HEK293 (cell line): ENCODE results near the gene COA8.

Experiments
- BCL11A ChIP-seq: fragments of 450-650 bp; formaldehyde crosslinking; IDR thresholded peaks from 2 replicates; pipeline ENCODE4 v1.5.1; 2016; ENCODE audit warnings: low read depth, missing biosample characterization, missing genetic modification characterization
- GFI1B ChIP-seq: fragments of 450-650 bp; formaldehyde crosslinking; IDR thresholded peaks from 2 replicates; pipeline ENCODE4 v1.5.1; 2016; ENCODE audit warnings: missing biosample characterization, missing genetic modification characterization
- INSM2 ChIP-seq: fragments of 450-650 bp; formaldehyde crosslinking; IDR thresholded peaks from 2 replicates; pipeline ENCODE4 v1.5.1; 2016; ENCODE audit warnings: missing biosample characterization, missing genetic modification characterization
- KLF7 ChIP-seq: fragments of 450-650 bp; formaldehyde crosslinking; IDR thresholded peaks from 2 replicates; pipeline ENCODE4 v1.5.1; 2016; ENCODE audit warnings: missing biosample characterization, missing genetic modification characterization, borderline replicate concordance
- KLF8 ChIP-seq: fragments of 450-650 bp; formaldehyde crosslinking; IDR thresholded peaks from 2 replicates; pipeline ENCODE4 v1.5.1; 2016; ENCODE audit warnings: missing biosample characterization, missing genetic modification characterization
- OSR2 ChIP-seq: fragments of 450-650 bp; formaldehyde crosslinking; IDR thresholded peaks from 2 replicates; pipeline ENCODE4 v1.5.1; 2016; ENCODE audit warnings: missing biosample characterization, missing genetic modification characterization
- PRDM4 ChIP-seq: fragments of 450-650 bp; formaldehyde crosslinking; IDR thresholded peaks from 2 replicates; pipeline ENCODE4 v1.5.1; 2017; ENCODE audit warnings: missing biosample characterization, missing genetic modification characterization
- ZNF10 ChIP-seq: fragments of 450-650 bp; formaldehyde crosslinking; IDR thresholded peaks from 2 replicates; pipeline ENCODE4 v1.5.1; 2017; ENCODE audit warnings: missing biosample characterization, missing genetic modification characterization
- ZNF140 ChIP-seq: fragments of 450-650 bp; formaldehyde crosslinking; IDR thresholded peaks from 2 replicates; pipeline ENCODE4 v1.5.1; 2016; ENCODE audit warnings: missing biosample characterization, missing genetic modification characterization
- ZNF146 ChIP-seq: fragments of 450-650 bp; formaldehyde crosslinking; IDR thresholded peaks from 2 replicates; pipeline ENCODE4 v1.5.1; 2016; ENCODE audit warnings: missing biosample characterization, missing genetic modification characterization
- ZNF366 ChIP-seq: fragments of 450-650 bp; formaldehyde crosslinking; conservative IDR thresholded peaks from 2 replicates; pipeline ENCODE4 v1.5.1; 2016; ENCODE audit warnings: missing biosample characterization, missing genetic modification characterization
- ZNF449 ChIP-seq: fragments of 450-650 bp; formaldehyde crosslinking; IDR thresholded peaks from 2 replicates; pipeline ENCODE4 v1.5.1; 2017; ENCODE audit warnings: missing biosample characterization, mild to moderate bottlenecking, missing genetic modification characterization, moderate library complexity
- ZNF558 ChIP-seq: fragments of 450-650 bp; formaldehyde crosslinking; IDR thresholded peaks from 2 replicates; pipeline ENCODE4 v1.5.1; 2016; ENCODE audit warnings: missing biosample characterization, missing genetic modification characterization
- ZNF580 ChIP-seq: fragments of 450-650 bp; formaldehyde crosslinking; IDR thresholded peaks from 2 replicates; pipeline ENCODE4 v1.5.1; 2016; ENCODE audit warnings: missing biosample characterization, missing genetic modification characterization
- ZNF623 ChIP-seq: fragments of 450-650 bp; formaldehyde crosslinking; IDR thresholded peaks from 2 replicates; pipeline ENCODE4 v1.5.1; 2016; ENCODE audit warnings: missing biosample characterization, missing genetic modification characterization
- ZNF626 ChIP-seq: fragments of 450-650 bp; sonication (Bioruptor Pico); formaldehyde crosslinking; IDR thresholded peaks from 2 replicates; pipeline ENCODE4 v1.5.1; 2018; ENCODE audit warnings: missing biosample characterization, missing genetic modification characterization, inconsistent platforms
- TF ChIP-seq, protein P1 (sequence below): fragments of 450-650 bp; formaldehyde crosslinking; IDR thresholded peaks from 2 replicates; pipeline ENCODE4 v1.5.1; 2017; ENCODE audit warnings: missing biosample characterization, missing genetic modification characterization
- TF ChIP-seq, protein P2 (sequence below): fragments of 450-650 bp; IDR thresholded peaks from 2 replicates; pipeline ENCODE4 v1.5.1; 2018; ENCODE audit warnings: missing biosample characterization, mild to moderate bottlenecking, missing genetic modification characterization
- TF ChIP-seq, protein P3 (sequence below): fragments of 450-650 bp; formaldehyde crosslinking; IDR thresholded peaks from 2 replicates; pipeline ENCODE4; 2016; ENCODE audit warnings: missing biosample characterization, missing genetic modification characterization

Gene COA8

DNA sequence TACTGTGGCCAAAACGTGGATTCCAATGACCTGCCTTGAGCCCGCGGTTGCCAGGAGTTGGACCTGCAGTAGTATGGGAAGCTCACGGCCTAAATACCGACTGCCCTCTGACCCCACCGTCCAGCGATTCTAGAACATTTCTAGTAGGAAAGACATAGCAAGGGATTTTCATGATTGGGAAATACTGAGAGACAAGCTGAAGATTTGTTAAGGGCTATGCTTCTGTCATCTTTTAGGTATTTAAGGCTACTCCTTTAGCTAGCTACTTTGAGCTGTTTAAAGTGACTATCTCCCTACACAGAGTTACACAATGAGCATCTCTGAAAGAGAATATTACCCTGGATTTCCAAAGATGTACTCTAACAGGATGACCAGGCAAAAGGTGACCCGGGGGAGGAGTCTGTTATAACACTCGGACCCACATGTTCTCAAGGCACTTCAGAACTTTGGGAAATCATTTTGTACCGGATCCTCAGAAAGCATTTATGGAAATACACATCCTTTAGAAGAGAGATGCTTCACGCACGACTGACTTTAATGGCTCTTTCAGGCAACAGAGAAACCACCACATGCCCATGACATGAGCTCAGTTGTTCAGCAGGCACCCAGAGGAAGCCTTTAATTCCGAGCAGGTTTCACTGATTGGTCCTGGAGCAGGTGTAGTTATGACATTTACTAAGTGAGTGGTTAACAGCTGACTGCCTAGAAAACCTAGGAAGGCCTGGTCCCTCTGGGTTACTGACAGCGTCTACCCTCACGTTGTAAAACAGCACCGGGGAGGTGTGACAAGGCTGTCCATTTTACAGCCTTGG lies 4.5 kb upstream of the COA8 start (continued):
- peak; percentile 69; the same call in 1 of the 2 replicates for TF ChIP-seq BCL11A
- TF ChIP-seq KLF8: peak; percentile 88
- TF ChIP-seq ZNF580: peak; percentile 69; the same call in 1 of the 2 replicates
- TF ChIP-seq ZNF10: peak; percentile 62
- TF ChIP-seq ZNF366 (tag by site-specific recombination): peak; percentile 98
- 0 out of 2 replicates have a peak, but pooled peaks have one; percentile 21 for TF ChIP-seq GFI1B (tag by site-specific recombination)
- no peak for TF ChIP-seq ZNF626 (tag by site-specific recombination)
- peak; percentile 66; the same call in 1 of the 2 replicates for TF ChIP-seq INSM2
- TF ChIP-seq, protein P1, sequence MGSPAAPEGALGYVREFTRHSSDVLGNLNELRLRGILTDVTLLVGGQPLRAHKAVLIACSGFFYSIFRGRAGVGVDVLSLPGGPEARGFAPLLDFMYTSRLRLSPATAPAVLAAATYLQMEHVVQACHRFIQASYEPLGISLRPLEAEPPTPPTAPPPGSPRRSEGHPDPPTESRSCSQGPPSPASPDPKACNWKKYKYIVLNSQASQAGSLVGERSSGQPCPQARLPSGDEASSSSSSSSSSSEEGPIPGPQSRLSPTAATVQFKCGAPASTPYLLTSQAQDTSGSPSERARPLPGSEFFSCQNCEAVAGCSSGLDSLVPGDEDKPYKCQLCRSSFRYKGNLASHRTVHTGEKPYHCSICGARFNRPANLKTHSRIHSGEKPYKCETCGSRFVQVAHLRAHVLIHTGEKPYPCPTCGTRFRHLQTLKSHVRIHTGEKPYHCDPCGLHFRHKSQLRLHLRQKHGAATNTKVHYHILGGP: 0 out of 2 replicates have a peak, but pooled peaks have one; percentile 55
- TF ChIP-seq ZNF558 (tag by site-specific recombination): peak; percentile 52; the same call in 1 of the 2 replicates
- TF ChIP-seq, protein P2, sequence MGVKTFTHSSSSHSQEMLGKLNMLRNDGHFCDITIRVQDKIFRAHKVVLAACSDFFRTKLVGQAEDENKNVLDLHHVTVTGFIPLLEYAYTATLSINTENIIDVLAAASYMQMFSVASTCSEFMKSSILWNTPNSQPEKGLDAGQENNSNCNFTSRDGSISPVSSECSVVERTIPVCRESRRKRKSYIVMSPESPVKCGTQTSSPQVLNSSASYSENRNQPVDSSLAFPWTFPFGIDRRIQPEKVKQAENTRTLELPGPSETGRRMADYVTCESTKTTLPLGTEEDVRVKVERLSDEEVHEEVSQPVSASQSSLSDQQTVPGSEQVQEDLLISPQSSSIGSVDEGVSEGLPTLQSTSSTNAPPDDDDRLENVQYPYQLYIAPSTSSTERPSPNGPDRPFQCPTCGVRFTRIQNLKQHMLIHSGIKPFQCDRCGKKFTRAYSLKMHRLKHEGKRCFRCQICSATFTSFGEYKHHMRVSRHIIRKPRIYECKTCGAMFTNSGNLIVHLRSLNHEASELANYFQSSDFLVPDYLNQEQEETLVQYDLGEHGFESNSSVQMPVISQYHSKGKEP: peak; percentile 61
- TF ChIP-seq, protein P3, sequence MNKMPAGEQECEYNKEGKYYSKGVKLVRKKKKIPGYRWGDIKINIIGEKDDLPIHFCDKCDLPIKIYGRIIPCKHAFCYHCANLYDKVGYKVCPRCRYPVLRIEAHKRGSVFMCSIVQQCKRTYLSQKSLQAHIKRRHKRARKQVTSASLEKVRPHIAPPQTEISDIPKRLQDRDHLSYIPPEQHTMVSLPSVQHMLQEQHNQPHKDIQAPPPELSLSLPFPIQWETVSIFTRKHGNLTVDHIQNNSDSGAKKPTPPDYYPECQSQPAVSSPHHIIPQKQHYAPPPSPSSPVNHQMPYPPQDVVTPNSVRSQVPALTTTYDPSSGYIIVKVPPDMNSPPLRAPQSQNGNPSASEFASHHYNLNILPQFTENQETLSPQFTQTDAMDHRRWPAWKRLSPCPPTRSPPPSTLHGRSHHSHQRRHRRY (tag by site-specific recombination): no peak
- TF ChIP-seq ZNF146 (tag by site-specific recombination): no peak
- peak; percentile 50; the same call in 1 of the 2 replicates for TF ChIP-seq KLF7
- TF ChIP-seq ZNF623 (tag by site-specific recombination): peak; percentile 32; the same call in 1 of the 2 replicates
- no peak for TF ChIP-seq ZNF140
- TF ChIP-seq OSR2 (tag by site-specific recombination): peak; percentile 93
- peak; percentile 44; the same call in 1 of the 2 replicates for TF ChIP-seq ZNF449
- peak; percentile 96 for TF ChIP-seq PRDM4 (tag by site-specific recombination)
